ENCODE measurements around the gene COASY.
A peak's percentile ranks its signal among the peaks of the same experiment; 100 is the strongest.
"Not testable (repeated sequence)": the region's sequence is repeated elsewhere in the genome, so short reads cannot be mapped to it uniquely, and the experiment has no call there.

Gene COASY

DNA sequence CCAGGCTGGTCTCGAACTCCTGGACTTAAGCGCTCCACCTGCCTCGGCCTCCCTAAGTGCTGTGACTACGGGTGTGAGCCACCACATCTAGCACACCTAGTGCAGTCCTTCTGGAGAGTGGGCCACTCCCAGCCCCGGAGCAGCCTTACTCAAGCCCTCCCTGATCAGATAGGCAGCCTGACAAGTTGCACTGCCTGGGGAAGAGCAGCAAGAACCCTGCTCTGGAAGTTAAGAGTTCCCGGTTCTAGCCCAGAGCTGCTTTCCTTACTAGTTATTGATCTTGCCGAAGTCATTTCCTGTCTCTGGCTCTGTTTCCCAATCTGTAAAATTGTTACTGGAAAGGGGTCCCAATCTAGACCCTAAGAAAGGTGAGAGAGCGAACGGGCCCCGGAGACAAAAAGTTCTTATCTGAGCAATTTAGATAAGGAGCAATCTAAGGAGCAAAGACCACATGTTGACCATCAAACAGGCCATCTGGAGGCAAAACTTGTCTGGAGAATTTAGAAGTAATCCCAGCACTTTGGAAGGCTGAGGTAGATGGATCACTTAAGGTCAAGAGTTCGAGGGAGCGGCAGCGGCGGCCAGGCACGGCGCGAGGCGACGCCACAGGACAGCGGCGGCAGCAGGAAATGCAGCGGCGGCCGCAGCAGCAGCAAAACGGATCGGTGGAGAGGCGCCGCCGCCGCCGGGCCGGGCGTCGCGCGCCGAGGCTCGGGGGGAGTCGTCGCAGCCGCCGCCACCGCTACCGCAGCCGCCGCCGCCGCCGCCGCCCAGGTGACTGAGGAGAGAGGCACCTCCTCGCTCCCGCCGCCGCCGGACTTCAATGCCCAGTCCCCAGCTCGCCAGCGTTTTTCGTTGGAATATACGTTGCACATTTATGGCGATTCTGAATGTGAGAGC is 30.2 kb upstream of the COASY start:
- peak; percentile 72 for DNase-seq

DNA sequence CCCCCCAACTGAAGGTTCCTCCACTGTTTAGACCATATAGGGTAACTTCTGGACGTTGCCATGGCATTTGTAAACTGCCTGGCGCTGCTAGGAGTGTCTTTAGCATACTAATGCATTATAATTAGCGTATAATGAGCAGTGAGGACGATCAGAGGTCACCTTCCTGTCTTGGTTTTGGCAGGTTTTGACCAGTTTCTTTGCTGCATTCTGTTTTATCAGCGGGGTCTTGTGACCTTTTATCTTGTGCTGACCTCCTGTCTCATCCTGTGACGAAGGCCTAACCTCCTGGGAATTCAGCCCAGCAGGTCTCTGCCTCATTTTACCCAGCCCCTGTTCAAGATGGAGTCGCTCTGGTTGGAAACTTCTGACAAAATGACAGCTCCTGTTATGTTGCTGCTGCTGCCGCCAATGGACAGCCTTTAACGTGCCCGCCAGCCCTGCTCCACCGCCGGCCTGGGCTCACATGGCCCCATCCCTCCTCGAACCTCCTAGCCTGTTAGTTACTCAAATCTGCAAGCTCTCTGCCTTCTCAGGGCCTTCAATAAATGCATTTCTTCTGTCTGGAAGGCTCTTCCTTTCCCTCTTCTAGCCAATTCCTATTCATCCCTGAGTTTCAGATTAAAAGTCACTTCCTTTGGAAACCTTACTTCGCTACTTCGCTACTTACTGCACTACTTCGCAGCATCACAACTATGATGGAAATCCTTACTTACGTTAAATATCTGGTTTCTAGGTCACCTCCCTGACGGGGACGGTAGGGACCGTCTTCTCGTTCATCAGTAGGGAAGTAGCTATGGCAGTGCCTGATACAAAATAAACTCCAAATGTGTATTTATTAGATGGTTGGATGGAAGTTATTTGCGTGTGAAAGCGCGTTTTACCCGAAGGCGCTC is 26.5 kb upstream of the COASY start:
- peak; percentile 26 for DNase-seq

DNA sequence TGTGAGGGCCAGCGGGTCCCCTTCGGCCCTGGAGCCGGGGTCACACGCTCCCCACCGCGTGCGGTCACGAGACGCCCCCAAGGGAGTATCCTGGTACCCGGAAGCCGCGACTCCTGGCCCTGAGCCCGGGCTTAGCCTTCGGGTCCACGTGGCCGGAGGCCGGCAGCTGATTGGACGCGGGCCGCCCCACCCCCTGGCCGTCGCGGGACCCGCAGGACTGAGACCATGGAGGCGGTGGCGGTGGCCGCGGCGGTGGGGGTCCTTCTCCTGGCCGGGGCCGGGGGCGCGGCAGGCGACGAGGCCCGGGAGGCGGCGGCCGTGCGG is 25.9 kb upstream of the COASY start, which contains the start of gene NAGLU:
Gene NAGLU, plus strand, starts transcription at position 194 of the 324 bp plus-strand sequence. Its CDS starts 32 bp downstream, at position 226.
- peak; percentile 96 for DNase-seq

DNA sequence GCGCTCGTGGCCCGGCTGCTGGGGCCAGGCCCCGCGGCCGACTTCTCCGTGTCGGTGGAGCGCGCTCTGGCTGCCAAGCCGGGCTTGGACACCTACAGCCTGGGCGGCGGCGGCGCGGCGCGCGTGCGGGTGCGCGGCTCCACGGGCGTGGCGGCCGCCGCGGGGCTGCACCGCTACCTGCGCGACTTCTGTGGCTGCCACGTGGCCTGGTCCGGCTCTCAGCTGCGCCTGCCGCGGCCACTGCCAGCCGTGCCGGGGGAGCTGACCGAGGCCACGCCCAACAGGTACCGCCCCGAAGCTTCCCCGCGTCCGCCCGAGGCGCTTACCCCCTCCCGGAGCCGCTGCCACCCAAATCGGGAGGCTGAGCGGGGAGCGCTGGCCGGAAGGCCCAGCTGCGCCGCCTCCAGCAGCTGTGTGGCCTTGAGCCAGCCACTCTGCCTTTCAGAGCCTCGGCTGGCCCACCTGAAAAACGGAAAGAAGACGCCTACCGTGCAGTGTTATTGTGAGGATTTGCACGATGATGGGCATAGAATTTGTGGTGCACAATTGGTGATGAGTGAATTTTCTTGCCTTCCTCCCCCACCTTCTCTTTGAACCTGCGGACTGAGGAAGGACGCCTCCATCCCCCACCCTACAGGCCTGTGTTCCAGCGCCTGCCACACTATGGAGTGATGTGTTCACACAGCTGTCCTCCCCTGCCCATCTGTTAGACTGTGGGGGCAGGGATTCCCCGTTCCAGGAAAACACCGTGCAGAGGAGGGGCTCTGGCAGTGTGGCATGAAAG is 25.4 kb upstream of the COASY start:
- DNase-seq = peak; percentile 89

DNA sequence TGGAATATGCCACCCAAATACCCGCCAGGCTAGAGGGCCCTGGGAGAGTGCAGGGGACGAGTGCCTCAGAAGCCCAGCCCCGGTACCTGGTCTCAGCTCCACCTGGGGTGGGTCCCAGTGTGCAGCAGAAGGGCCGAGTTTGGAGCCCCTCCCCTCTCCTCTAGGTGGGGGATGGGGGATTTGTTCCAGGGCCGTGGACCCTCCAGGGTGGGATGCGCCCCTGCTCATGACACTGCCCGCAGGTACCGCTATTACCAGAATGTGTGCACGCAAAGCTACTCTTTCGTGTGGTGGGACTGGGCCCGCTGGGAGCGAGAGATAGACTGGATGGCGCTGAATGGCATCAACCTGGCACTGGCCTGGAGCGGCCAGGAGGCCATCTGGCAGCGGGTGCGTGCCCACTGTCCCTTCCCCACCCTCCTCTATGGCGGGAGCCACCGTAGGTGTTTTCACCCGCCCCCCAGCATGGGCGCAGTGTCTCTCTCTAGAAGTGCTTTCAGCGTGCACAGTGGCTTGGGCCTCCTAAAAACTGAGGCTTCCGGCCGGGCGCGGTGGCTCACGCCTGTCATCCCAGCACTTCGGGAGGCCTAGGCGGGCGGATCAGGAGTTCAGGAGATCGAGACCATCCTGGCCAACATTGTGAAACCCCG is 24.7 kb upstream of the COASY start:
- no peak for DNase-seq

DNA sequence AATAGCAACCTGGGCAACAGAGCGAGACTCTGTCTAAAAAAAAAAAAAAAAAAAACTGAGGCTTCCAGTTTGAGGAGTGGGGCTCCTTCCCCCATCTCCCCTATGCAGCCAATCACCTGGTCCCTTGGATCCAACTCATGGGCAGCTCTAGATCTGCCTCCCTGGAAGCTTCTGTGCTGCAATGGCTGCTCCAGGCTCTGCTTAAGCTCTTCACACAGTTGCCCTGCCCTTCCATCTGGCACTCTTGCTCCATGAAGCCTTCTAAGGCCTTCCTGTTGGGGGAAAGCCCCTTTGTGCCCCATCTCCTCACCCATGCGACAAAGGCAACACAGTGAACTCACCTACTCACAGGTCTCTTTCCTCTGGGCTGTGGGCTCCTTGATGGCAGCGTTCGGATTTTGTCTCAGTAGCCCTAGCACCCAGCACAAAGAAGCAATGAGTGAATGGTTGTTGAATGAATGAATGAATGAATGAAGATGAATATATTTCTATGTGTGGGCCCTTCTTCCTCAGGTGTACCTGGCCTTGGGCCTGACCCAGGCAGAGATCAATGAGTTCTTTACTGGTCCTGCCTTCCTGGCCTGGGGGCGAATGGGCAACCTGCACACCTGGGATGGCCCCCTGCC is 24.0 kb upstream of the COASY start:
- no peak for DNase-seq

DNA sequence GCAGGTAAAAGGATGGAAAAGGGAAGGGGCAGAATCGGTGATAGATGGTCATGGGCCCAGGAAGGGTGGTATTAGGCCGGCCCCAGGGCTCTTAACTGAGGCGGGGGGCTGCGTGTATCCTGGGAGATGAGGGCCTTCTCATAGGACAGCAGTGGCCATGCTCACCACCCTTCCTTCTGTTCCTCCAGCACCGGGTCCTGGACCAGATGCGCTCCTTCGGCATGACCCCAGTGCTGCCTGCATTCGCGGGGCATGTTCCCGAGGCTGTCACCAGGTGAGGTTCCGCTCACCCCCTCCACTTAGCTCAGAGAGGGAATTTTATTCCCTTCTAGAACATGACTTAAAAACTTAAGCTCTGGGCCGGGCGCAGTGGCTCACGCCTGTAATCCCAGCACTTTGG is 23.5 kb upstream of the COASY start:
- no peak for DNase-seq

DNA sequence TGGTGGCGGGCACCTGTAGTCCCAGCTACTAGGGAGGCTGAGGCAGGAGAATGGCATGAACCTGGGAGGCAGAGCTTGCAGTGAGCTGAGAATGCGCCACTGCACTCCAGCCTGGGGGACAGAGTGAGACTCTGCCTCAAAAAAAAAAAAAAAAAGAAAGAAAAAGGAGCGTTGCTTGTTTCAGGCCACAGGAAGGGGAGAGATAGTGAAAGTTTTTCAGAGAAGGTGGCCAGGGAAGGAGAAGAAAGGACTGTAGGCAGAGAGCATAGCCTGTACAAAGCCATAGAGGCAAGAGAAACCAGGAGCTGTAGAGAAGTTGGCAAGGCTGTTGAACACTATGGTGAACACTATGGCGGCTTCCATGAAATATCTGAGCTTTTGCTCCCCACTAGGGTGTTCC is 21.4 kb upstream of the COASY start:
- not testable (repeated sequence) for DNase-seq

DNA sequence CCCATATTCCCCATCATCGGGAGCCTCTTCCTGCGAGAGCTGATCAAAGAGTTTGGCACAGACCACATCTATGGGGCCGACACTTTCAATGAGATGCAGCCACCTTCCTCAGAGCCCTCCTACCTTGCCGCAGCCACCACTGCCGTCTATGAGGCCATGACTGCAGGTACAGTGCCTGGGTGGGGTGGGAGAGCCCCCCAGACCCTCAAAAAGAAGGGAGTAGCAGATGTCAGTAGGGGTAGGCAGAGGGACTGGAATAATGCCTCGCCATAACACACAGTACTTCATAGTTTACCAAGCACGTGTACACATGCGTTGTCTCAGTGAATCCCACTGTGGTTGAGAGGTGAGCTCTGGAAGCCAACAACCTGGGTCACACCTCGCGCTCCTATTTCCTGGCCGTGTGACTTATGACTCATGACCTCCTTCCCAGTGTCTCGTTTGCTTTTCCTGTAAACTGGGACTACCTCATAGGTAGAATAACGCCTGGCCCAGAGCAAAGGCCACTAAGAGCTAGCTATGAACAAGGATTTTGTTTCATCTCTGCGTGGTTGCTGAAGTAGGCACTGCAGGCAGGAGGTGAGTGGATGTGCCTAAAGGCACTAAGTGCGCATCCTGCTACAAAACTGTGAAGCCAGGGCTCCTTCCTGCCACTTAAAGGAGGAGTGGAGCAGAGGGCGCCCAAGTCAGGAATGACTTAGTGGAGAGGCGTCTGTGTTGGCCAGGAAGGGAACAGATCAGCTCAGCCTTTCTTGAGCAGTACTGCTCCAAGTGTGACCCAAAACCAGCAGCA is 20.7 kb upstream of the COASY start:
- DNase-seq = no peak

DNA sequence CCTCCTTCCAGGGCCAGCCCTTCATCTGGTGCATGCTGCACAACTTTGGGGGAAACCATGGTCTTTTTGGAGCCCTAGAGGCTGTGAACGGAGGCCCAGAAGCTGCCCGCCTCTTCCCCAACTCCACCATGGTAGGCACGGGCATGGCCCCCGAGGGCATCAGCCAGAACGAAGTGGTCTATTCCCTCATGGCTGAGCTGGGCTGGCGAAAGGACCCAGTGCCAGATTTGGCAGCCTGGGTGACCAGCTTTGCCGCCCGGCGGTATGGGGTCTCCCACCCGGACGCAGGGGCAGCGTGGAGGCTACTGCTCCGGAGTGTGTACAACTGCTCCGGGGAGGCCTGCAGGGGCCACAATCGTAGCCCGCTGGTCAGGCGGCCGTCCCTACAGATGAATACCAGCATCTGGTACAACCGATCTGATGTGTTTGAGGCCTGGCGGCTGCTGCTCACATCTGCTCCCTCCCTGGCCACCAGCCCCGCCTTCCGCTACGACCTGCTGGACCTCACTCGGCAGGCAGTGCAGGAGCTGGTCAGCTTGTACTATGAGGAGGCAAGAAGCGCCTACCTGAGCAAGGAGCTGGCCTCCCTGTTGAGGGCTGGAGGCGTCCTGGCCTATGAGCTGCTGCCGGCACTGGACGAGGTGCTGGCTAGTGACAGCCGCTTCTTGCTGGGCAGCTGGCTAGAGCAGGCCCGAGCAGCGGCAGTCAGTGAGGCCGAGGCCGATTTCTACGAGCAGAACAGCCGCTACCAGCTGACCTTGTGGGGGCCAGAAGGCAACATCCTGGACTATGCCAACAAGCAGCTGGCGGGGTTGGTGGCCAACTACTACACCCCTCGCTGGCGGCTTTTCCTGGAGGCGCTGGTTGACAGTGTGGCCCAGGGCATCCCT is 18.5 kb upstream of the COASY start:
- DNase-seq = peak; percentile 50

DNA sequence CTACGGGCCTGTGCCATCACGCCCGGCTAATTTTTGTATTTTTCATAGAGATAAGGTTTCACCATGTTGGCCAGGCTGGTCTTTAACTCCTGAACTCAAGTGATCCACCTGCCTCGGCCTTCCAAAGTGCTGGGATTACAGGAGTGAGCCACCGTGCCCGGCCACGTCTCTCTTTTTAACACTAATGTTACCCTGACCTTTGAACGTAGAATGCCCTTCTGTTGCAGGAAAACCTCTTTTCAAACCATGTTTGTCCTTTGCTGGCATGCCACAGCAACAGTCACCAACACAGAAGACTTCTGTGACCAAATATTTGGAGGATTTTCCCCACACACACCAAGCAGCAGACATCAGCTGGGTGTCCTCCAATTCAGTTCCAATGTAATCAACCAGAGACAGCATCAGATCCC is 17.1 kb upstream of the COASY start:
- no peak for DNase-seq

DNA sequence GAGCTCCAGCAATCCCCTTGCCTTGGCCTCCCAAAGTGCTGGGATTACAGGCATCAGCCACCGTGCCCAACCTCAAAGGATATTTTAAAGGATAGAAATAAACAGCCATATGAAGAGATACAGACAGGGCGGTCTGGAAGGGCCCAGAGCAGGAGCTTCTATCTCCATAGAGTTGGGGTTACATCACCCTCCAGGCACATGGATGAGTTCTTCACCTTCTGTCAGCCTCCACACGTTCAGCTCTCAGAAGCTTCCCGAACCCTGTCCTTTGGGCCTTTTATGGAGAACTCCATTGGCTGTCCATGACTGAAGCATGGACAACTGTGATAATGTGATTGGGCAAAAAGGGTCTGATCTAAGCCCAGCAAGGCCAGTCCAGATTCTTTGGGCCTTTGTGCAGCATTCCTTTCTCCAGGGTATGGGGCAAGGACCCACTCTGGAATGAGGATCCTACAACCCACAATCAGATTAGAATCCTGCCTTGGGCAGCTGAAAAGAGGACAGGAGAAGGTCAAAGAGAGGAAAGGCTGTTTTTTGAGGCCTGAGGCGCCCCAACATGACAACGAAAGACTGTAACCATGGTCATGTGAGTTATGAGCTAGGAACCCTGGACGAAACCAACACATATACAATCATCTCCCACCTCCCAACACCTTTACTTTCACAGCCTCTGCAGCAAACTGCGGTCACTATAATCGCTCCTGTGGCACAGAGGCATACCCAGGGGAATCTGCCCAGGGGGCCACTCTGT is 16.0 kb upstream of the COASY start:
- not testable (repeated sequence) for DNase-seq

DNA sequence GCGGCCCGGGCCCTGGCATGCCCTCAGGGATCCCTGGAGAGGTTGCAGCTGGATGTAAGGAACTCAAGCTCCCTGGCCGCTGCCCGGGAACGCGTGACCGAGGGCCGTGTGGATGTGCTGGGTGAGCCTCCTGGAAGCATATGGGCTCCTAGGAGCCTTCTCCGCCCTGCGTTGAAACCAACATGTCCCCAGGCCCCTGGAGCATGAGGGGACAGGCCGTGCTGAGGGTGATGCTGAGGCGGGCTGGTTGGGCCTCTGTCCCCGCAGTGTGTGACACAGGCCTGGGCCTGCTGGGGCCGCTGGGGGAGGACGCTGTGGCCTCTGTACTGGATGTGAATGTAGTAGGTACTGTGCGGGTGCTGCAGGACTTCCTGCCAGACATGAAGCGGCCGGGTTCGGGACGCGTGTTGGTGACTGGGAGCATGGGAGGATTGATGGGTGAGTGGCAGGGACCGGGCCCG is 14.9 kb upstream of the COASY start:
- DNase-seq = no peak

DNA sequence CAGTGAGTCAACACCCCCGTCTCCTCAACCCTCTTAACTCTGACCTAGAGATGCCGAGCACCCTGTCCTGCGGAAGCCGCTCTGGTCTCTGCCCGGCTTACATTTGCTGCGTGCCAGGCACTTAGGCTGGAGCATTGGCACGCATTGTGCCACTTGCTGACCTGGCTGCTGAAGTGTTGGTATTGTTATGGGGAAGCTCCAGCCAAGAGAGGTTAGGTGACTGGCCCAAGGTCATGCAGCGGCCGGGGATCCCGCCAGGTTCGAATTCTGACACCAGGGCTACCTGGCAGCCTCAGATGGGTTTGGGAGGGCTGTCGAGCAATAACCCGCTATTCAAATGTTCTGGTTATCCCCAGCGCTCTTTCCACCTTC is 14.3 kb upstream of the COASY start:
- DNase-seq = no peak

DNA sequence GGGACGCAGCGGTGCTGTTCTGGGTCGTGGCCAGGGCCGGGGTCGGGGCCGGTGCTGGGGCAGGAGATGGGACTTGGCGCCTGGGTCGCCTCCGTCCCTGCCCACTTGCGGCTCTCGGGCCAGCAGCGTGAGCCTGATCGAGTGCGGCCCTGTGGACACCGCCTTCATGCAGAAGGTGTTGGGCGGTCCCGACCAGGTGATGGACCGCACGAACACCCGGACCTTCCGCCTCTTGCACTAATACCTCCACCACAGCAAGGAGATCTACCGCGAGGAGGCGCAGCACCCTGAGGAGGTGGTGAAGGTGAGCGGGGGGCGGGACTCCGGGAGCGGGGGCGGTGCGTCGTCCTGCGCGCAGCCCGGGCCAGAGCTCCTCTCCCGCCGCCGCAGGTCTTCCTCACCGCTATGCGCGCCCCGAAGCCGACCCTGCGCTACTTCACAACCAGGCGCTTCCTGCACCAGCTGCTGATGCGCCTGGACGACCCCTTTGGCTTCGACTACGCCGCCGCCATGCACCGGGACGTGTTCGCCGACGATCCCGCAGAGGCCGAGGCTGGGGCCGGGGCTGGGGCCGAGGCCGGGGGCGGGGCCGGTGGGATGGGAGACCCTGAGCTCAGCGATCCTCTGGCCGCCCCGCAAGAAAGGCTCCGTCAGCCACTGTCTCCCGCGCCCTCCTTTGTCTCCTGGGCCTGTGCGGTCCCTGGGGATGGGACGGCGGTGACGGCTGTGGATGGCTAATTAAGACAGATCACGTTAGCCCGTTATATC is 13.7 kb upstream of the COASY start:
- DNase-seq = peak; percentile 71

DNA sequence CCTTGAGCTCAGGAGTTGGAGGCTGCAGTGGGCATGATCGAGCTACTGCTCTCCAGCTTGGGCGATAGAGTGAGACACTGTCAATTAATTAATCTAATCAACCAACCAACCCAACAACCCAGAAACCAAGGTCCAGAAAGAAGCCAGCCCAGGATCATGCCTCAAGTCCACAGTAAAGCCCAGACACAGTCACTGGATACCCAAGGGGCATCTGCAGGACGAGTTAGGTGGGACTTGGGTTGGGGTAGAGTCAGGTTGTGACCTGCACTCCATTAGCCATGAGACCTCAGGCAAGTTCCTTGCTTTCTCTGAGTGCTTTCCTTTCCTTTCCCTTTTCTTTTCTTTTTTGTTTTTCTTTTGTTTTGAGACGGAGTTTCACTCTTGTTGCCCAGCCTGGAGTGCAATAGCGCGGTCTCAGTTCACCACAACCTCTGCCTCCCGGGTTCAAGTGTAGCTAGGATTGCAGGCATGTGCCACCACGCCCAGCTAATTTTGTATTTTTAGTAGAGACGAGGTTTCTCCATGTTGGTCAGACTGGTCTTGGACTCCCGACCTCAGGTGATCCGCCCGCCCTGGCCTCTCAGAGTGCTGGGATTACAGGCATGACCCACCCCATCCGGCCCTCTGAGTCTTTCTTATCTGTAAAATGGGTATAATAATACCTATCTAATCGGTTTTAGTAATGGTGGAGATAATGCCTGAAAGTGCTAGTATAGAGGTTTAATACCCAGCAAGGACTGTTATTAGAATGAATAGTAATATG is 12.8 kb upstream of the COASY start:
- DNase-seq = no peak

DNA sequence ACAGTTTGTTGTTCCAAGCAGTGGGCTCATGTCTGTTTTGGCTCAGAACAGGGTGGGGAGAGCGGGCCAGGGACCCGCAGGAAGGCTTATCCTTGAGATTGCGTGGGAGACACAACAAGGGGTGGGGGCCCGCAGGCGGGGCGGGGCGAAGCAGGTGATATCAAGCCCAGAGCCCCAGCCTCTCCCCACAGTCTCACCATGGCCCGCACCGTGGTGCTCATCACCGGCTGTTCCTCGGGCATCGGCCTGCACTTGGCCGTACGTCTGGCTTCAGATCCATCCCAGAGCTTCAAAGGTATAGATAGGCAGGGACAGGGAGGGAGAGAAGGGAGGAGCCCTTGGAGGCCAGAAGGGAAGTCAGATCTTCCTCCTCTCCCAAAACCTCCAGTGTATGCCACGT is 9.2 kb upstream of the COASY start, which contains the start of gene HSD17B1:
Gene HSD17B1, plus strand, starts transcription at position 188 of the 400 bp plus-strand sequence. Its CDS starts 11 bp downstream, at position 199.
- not testable (repeated sequence) for DNase-seq
